ENCODE data around the gene PCYOX1L.

PCYOX1L gene

GRCh38 chr5:149408252-149409099 lies 50.6 kb downstream of the PCYOX1L start:
- DNase-seq, result no peak

GRCh38 chr5:149409268-149409948 lies 51.6 kb downstream of the PCYOX1L start:
- no peak for DNase-seq

- DNase-seq, result no peak
These were observed 52.2 kb downstream of the PCYOX1L start for GRCh38 chr5:149410071-149410470.

DNA sequence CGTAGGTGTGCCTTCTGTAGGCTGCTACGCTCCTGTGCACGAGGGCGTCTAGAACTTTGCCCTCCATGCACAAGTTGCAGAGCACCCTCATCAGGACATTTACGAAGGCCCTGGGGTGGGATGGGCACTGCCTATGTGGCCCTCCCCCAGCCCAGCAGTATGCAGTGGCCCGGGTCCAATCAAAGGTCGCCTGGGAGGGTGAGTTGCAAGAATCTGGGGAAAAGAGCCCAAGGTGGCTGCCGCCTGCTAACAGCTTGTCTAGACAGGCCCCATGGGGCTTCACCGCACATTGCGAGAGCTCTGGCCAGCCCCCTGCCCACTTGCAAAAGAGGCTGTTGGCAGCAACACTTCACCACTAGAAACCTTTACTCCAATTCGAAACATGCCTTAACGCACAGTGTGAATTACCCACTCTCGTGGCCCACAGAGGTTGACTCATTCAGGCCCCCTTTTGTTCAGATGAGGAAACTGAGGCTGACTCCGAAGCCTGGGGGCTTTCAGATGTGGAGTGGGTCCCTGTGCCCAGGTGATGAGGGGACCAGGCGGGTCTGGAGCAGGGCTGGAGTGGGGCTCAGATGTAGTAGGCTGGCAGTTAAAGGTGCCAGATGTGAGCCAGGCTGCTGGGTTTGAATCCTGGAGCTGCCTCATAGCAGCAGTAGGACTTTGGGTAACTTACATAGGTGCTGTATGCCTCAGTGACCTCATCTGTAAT lies 53.0 kb downstream of the PCYOX1L start:
- DNase-seq, result no peak

GRCh38 chr5:149411738-149412519 lies 54.1 kb downstream of the PCYOX1L start:
- DNase-seq, result no peak

DNA sequence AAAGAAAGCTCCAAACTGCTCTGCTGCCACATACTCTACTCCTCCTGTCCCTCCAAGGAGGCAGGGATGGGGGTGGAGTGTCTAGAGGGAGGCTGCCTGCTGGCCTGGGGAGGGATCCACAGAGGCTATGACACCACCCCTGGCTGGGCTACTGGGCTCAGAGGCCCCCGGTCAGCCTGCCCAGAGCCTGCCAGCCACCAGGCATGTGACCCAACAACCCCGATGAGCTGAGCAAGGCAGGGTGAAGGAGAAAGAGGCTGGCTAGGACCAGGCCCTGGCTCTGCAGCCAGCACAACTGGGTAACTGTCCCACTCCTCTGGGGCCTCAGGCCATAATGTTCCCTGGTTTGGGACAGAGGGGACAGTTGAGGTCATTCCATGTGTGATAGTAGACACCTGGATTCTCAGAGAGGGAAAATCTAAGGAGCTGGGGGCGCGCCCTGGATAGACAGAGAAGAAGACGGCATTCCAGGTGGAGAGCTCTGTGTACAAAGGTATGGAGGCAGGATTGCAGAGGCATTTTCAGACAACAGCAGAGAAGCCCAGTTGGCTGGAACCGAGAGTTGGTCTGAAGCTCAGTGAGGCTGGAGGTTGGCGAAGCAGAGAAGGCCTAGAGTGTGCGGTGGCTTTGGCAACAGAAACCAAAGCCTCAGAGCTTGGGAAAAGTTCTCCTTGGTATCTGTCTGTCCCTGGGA lies 55.1 kb downstream of the PCYOX1L start:
- DNase-seq, result no peak

- DNase-seq, result no peak
These were observed 55.8 kb downstream of the PCYOX1L start for GRCh38 chr5:149413477-149414210.

DNA sequence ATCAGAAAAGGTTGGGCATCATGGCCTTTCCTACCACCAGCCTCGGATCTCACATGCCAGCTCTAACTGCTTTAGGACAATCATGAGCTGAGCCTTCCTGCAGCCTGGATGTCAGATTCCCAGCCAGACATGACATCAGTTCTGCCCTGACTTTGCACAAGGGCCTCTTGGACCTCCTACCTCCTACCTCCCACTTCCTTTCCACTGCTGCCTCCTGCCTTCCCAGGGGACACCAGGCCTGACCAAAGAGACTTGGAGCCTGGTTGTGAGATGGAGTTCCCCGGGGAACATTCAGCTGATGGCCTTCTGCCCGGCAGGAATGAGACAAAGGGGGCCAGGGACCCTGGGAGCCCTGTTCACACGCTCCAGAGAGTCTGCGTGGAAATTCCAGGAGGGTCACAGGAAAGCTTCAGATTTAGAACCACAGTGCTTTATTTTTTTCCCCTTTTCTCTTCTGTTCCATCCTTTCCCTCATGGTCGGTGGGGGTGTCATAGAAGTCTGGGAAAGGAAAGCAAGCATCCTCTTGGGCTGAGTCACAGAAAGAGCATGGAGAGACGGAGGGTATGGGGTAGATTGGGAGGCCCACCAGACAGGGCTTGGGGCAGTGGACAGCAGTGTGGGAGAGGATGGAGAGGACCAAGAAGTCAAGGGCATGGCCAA lies 56.7 kb downstream of the PCYOX1L start:
- no peak for DNase-seq

DNA sequence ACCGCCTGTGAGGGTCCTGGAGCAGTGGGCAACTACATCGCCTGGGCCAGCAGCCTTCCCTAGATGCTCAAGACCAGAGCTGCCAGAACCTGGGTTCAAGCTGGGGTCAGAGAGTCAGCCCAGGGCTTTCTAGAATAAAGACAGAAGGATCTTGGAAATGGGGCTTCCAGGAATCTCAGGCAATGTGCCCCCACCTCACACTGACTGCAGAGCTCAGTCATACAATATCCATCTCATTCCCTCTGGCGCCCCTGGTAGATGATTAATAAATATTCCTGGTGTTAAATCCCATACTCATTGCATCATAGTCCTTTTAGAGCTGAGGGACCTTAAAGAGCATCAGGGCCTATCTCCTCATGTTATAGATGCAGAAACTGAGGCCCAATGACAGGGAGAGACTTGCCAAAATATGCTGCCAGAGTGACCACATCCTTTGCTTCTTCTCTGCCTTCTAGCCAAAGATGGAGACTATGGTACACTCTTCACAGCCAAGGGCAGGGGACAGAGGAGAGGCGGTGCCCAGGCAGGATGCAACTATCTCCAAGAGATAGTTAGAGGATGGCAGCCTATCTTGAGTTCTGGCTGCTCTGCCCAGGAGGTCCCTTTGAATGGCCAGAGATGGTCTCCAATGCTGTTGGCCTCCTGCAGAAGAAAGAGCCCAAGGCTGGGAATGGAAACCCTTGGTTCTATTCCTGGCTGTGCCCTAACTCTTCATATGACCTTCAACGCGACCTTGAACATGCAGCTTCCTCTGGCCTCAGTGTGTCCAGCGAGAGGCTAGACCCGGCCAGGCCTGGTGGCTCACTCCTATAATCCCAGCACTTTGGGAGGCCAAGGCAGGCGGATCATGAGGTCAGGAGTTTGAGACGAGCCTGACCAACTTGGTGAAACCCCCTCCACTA lies 57.5 kb downstream of the PCYOX1L start:
- no peak for DNase-seq

DNA sequence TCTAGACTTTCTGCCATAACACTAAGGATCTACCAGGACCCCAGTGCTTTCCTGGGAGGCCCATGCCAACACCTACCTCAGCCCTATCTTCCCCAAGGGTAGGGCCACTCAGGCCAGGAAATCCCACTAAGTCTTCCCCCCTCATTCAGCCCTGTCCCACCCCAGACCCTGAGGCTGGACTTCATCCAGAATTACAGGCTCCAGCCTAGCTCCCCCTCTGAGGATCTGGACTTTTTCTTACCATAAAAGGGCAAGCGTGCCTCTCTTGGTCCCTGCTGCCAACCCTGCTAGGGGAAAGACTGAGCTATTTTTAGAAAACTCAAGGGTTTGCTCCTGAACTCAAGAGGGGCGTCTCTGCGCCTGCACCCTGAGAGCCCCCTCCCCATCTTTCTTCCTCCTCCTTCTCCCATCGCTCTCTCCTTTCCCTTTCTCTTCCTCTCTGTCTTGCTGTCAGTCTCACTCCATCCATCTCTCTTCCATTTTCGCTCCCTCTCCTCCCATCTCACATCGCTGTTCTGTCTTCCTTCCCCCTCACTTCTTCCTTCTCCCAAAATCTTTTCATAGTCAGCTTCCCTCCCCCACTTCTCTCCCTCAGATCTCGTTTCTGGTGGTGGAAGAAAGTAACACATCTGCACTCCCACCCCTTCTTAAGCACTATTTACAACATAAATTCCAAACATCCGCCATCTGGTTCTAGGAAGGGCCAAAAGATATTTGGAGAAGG lies 59.3 kb downstream of the PCYOX1L start:
- no peak for DNase-seq

- DNase-seq, result no peak
These were observed 60.0 kb downstream of the PCYOX1L start for GRCh38 chr5:149417711-149418368.

DNA sequence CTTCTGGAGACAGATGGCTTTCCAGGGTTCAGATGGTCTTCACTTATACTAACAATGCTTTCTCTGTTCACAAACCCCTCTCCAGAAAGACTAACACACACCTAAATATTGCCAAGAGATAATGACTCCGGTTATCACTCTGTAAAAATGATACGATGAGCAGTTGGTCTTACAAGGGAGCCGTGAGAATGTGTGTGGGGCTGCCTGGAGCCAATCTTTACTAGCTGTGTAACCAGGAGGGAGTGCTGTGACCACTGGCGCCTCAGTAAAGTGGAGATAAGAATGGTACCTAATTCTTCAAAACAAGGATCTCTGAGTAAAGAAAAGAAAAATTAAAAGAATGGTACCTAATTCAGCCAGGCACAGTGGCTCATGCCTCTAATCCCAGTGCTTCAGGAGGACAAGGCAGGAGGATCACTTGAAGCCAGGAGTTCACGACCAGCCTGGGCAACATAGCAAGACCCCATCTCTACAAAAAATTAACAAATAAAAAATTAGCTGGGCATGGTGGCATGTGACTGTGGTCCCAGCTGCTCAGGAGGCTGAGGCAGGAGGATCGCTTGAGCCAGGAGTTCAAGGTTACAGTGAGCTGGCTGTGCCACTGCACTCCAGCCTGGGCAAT lies 61.2 kb downstream of the PCYOX1L start:
- no peak for DNase-seq
